Measurements from ENCODE around the gene NELL1.

Gene NELL1

GRCh38 chr11:21048626-21049025 is 379.2 kb downstream of the NELL1 start:
- H3K4me2 ChIP-seq (ENCODE audit: low read length) = no peak overlapping the region
- no peaks in the 10 kb centered on the region for H3K9me3 ChIP-seq (ENCODE audit: control insufficient read depth, insufficient read depth, low read length)
- no peak overlapping the region for H3K4me3 ChIP-seq (ENCODE audit: low read length)
- no peak overlapping the region for H3K27ac ChIP-seq (ENCODE audit: low read depth, low read length)
- no peaks in the 10 kb centered on the region for H3F3A ChIP-seq (ENCODE audit: control insufficient read depth, insufficient read depth)
- TF ChIP-seq EZH2phosphoT487 (IDR thresholded peaks at IDR 0.05; ENCODE audit: borderline replicate concordance, low read length) (no peak), CTCF (IDR thresholded peaks at IDR 0.05; ENCODE audit: low read depth, low read length, poor library complexity, severe bottlenecking) (no peak)
- H3K79me2 ChIP-seq (ENCODE audit: control insufficient read depth, low read length) = no peaks in the 10 kb centered on the region
- H3K9me2 ChIP-seq (replicated peaks; ENCODE audit: control insufficient read depth, low read length) = no peaks in the 10 kb centered on the region
- H3K36me3 ChIP-seq (ENCODE audit: control insufficient read depth, low read length) = no peaks in the 10 kb centered on the region
- no peaks in the 10 kb centered on the region for H4K20me1 ChIP-seq (ENCODE audit: control insufficient read depth, insufficient read depth, low read depth, low read length)
- no peaks in the 10 kb centered on the region for H3K27me3 ChIP-seq (ENCODE audit: control insufficient read depth, low read length)
- H3K4me1 ChIP-seq (ENCODE audit: control insufficient read depth, low read length) = no peaks in the 10 kb centered on the region

DNA sequence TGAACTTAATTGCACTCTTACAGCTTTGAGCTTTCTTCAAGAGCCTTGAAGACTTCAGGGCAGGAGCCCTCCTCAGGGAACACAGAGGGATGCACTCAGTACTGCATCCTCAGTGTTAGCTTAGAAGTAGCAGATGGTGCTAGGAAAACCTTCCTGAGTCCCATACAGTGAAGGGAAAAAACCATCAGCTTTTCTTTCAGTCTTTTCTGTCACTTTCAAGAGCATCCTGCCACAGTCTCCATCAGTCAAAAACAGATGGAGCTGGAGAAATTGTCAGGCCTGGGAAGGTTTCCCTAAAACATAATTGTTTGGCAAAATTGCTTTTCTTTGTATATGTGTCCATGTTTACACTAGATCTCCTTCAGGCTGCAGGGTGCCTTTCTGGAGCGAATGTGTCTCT is 384.1 kb downstream of the NELL1 start:
- TF ChIP-seq CTCF (IDR thresholded peaks at IDR 0.05; ENCODE audit: low read depth, low read length, poor library complexity, severe bottlenecking) = no peak
- TF ChIP-seq EZH2phosphoT487 (IDR thresholded peaks at IDR 0.05; ENCODE audit: borderline replicate concordance, low read length) = no peak
- no peaks in the 10 kb centered on the region for H3F3A ChIP-seq (ENCODE audit: control insufficient read depth, insufficient read depth)
- no peaks in the 10 kb centered on the region for H3K36me3 ChIP-seq (ENCODE audit: control insufficient read depth, low read length)
- H3K9me2 ChIP-seq (replicated peaks; ENCODE audit: control insufficient read depth, low read length) = no peaks in the 10 kb centered on the region
- H3K9me3 ChIP-seq (ENCODE audit: control insufficient read depth, insufficient read depth, low read length) = no peaks in the 10 kb centered on the region
- no peaks in the 10 kb centered on the region for H4K20me1 ChIP-seq (ENCODE audit: control insufficient read depth, insufficient read depth, low read depth, low read length)
- no peak overlapping the region for H3K4me3 ChIP-seq (ENCODE audit: low read length)
- H3K79me2 ChIP-seq (ENCODE audit: control insufficient read depth, low read length) = no peaks in the 10 kb centered on the region
- no peaks in the 10 kb centered on the region for H3K27me3 ChIP-seq (ENCODE audit: control insufficient read depth, low read length)
- H3K27ac ChIP-seq (ENCODE audit: low read depth, low read length) = no peak overlapping the region
- H3K4me2 ChIP-seq (ENCODE audit: low read length) = no peak overlapping the region
- no peaks in the 10 kb centered on the region for H3K4me1 ChIP-seq (ENCODE audit: control insufficient read depth, low read length)

DNA sequence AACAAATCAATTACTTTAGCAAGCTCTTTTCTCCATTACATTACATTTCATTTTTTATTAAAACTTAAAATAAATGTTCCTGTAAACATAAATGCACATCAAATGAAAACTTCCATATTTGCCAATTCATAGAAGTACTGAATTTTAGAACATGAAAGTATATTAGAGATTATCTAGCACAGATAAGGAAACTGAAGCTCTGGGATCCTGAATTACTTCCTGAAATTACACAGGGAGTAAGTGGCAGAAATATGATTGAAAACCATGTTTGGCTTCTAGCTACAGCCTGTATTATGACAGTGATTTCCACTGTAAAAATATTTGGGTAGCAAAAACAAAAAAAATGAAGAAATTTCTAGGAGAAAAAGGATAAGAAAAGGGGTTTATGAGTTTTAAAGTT is 387.3 kb downstream of the NELL1 start:
- Histone ChIP-seq H3K9me2 (replicated peaks; ENCODE audit: control insufficient read depth, low read length) (no peaks in the 10 kb centered on the region), H3K9me3 (ENCODE audit: control insufficient read depth, insufficient read depth, low read length) (no peaks in the 10 kb centered on the region), H3K4me2 (ENCODE audit: low read length) (no peak overlapping the region), H3K4me3 (ENCODE audit: low read length) (no peak overlapping the region), H3F3A (ENCODE audit: control insufficient read depth, insufficient read depth) (no peaks in the 10 kb centered on the region), H3K36me3 (ENCODE audit: control insufficient read depth, low read length) (no peaks in the 10 kb centered on the region), H3K27ac (ENCODE audit: low read depth, low read length) (no peak overlapping the region), H3K4me1 (ENCODE audit: control insufficient read depth, low read length) (no peaks in the 10 kb centered on the region), H3K27me3 (ENCODE audit: control insufficient read depth, low read length) (no peaks in the 10 kb centered on the region), H3K79me2 (ENCODE audit: control insufficient read depth, low read length) (no peaks in the 10 kb centered on the region), H4K20me1 (ENCODE audit: control insufficient read depth, insufficient read depth, low read depth, low read length) (no peaks in the 10 kb centered on the region)
- TF ChIP-seq CTCF (IDR thresholded peaks at IDR 0.05; ENCODE audit: low read depth, low read length, poor library complexity, severe bottlenecking) (no peak), EZH2phosphoT487 (IDR thresholded peaks at IDR 0.05; ENCODE audit: borderline replicate concordance, low read length) (no peak)

- Histone ChIP-seq H3K9me2 (replicated peaks; ENCODE audit: control insufficient read depth, low read length) (no peaks in the 10 kb centered on the region), H4K20me1 (ENCODE audit: control insufficient read depth, insufficient read depth, low read depth, low read length) (no peaks in the 10 kb centered on the region), H3K9me3 (ENCODE audit: control insufficient read depth, insufficient read depth, low read length) (no peaks in the 10 kb centered on the region), H3K27me3 (ENCODE audit: control insufficient read depth, low read length) (no peaks in the 10 kb centered on the region), H3K4me3 (ENCODE audit: low read length) (no peak overlapping the region), H3K4me2 (ENCODE audit: low read length) (no peak overlapping the region), H3K4me1 (ENCODE audit: control insufficient read depth, low read length) (no peaks in the 10 kb centered on the region), H3K36me3 (ENCODE audit: control insufficient read depth, low read length) (no peaks in the 10 kb centered on the region), H3K27ac (ENCODE audit: low read depth, low read length) (no peak overlapping the region), H3K79me2 (ENCODE audit: control insufficient read depth, low read length) (no peaks in the 10 kb centered on the region), H3F3A (ENCODE audit: control insufficient read depth, insufficient read depth) (no peaks in the 10 kb centered on the region)
- TF ChIP-seq CTCF (IDR thresholded peaks at IDR 0.05; ENCODE audit: low read depth, low read length, poor library complexity, severe bottlenecking) (no peak), EZH2phosphoT487 (IDR thresholded peaks at IDR 0.05; ENCODE audit: borderline replicate concordance, low read length) (no peak)
Observed at GRCh38 chr11:21059879-21060278, 390.5 kb downstream of the NELL1 start.
